MM.1S (cell line): Measurements from ENCODE around the gene IL1B.

Experiments used
- DNase-seq: peaks from one replicate; pipeline ENCODE4 v3.0.0-alpha.2; 2015
- H2AFZ ChIP-seq: fragments of 300-600 bp; sonication (generic); 2 replicates; pipeline ENCODE4 v1.6.0; 2016; ENCODE audit warnings: antibody characterized with exemption, low read length
- H3F3A ChIP-seq: fragments of 300-600 bp; sonication (generic); 2 replicates; pipeline ENCODE4 v1.6.1; 2016; ENCODE audit warnings: mild to moderate bottlenecking, antibody characterized with exemption, low read length, moderate library complexity, mixed read lengths; ENCODE audit not compliant: insufficient read depth
- H3K27ac ChIP-seq: fragments of 300-600 bp; sonication (generic); 2 replicates; pipeline ENCODE4 v1.5.1; 2016; ENCODE audit warnings: mild to moderate bottlenecking, low read length
- H3K27me3 ChIP-seq: fragments of 300-600 bp; sonication (generic); replicated peaks from 2 replicates; pipeline ENCODE4 v1.6.0; 2016; ENCODE audit warnings: low read length; ENCODE audit not compliant: insufficient read depth
- H3K36me3 ChIP-seq: fragments of 300-600 bp; sonication (generic); replicated peaks from 2 replicates; pipeline ENCODE4 v1.6.1; 2016; ENCODE audit warnings: mild to moderate bottlenecking, low read length, mixed read lengths; ENCODE audit not compliant: insufficient read depth
- H3K4me1 ChIP-seq: fragments of 300-600 bp; sonication (generic); 2 replicates; pipeline ENCODE4 v1.6.1; 2016; ENCODE audit warnings: low read length, mixed read lengths
- H3K4me2 ChIP-seq: fragments of 300-600 bp; sonication (generic); 2 replicates; pipeline ENCODE4 v1.6.0; 2016; ENCODE audit warnings: low read depth, low read length
- H3K4me3 ChIP-seq: fragments of 300-600 bp; sonication (generic); 2 replicates; pipeline ENCODE4 v1.5.1; 2016; ENCODE audit warnings: low read length, mixed read lengths
- H3K79me2 ChIP-seq: fragments of 300-600 bp; sonication (generic); 2 replicates; pipeline ENCODE4 v1.6.1; 2016; ENCODE audit warnings: mixed run types, low read length, mixed read lengths
- H3K9ac ChIP-seq: fragments of 300-600 bp; sonication (generic); 2 replicates; pipeline ENCODE4 v1.6.1; 2016; ENCODE audit warnings: low read length, mixed read lengths
- H3K9me2 ChIP-seq: fragments of 300-600 bp; sonication (generic); replicated peaks from 2 replicates; pipeline ENCODE4 v1.6.1; 2016; ENCODE audit warnings: mild to moderate bottlenecking, low read length, mixed read lengths; ENCODE audit not compliant: insufficient read depth
- H3K9me3 ChIP-seq: fragments of 300-600 bp; sonication (generic); replicated peaks from 2 replicates; pipeline ENCODE4 v1.6.1; 2016; ENCODE audit warnings: mild to moderate bottlenecking, low read length, mixed read lengths; ENCODE audit not compliant: insufficient read depth
- H4K20me1 ChIP-seq: fragments of 300-600 bp; sonication (generic); 2 replicates; pipeline ENCODE4 v1.6.1; 2016; ENCODE audit warnings: mild to moderate bottlenecking, low read length, moderate library complexity, mixed read lengths; ENCODE audit not compliant: insufficient read depth
- EZH2 ChIP-seq: fragments of 300-600 bp; sonication (generic); optimal IDR thresholded peaks from 2 replicates; pipeline ENCODE3; 2017; ENCODE audit warnings: low read depth, mild to moderate bottlenecking, antibody characterized with exemption, low read length, mixed read lengths
- EZH2phosphoT487 ChIP-seq: fragments of 300-600 bp; sonication (generic); IDR thresholded peaks from 2 replicates; pipeline ENCODE4 v1.6.1; 2018; ENCODE audit warnings: antibody characterized with exemption, low read length
- TF ChIP-seq, protein P1 (sequence below): fragments of 300-600 bp; sonication (generic); IDR thresholded peaks from 2 replicates; pipeline ENCODE4 v1.5.1; 2016; ENCODE audit warnings: antibody characterized with exemption, low read length, mixed read lengths

The IL1B gene

GRCh38 chr2:112827009-112827408 lies 9.6 kb downstream of the IL1B start:
- no peaks in the 10 kb centered on the region for H3K79me2 ChIP-seq
- TF ChIP-seq EZH2phosphoT487 (no peak), EZH2 (no peak)
- TF ChIP-seq, protein P1, sequence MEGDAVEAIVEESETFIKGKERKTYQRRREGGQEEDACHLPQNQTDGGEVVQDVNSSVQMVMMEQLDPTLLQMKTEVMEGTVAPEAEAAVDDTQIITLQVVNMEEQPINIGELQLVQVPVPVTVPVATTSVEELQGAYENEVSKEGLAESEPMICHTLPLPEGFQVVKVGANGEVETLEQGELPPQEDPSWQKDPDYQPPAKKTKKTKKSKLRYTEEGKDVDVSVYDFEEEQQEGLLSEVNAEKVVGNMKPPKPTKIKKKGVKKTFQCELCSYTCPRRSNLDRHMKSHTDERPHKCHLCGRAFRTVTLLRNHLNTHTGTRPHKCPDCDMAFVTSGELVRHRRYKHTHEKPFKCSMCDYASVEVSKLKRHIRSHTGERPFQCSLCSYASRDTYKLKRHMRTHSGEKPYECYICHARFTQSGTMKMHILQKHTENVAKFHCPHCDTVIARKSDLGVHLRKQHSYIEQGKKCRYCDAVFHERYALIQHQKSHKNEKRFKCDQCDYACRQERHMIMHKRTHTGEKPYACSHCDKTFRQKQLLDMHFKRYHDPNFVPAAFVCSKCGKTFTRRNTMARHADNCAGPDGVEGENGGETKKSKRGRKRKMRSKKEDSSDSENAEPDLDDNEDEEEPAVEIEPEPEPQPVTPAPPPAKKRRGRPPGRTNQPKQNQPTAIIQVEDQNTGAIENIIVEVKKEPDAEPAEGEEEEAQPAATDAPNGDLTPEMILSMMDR: no peak
- no peak for DNase-seq
- no peak overlapping the region for H3K27ac ChIP-seq
- no peaks in the 10 kb centered on the region for H3K4me1 ChIP-seq
- H3F3A ChIP-seq: no peaks in the 10 kb centered on the region
- no peaks in the 10 kb centered on the region for H3K9me3 ChIP-seq
- H3K4me2 ChIP-seq: no peak overlapping the region
- H2AFZ ChIP-seq: no peak overlapping the region
- H3K4me3 ChIP-seq: no peak overlapping the region
- H3K9me2 ChIP-seq: no peaks in the 10 kb centered on the region
- H3K36me3 ChIP-seq: no peaks in the 10 kb centered on the region
- H3K9ac ChIP-seq: no peak overlapping the region
- no peaks in the 10 kb centered on the region for H4K20me1 ChIP-seq
- H3K27me3 ChIP-seq: no peaks in the 10 kb centered on the region

DNA sequence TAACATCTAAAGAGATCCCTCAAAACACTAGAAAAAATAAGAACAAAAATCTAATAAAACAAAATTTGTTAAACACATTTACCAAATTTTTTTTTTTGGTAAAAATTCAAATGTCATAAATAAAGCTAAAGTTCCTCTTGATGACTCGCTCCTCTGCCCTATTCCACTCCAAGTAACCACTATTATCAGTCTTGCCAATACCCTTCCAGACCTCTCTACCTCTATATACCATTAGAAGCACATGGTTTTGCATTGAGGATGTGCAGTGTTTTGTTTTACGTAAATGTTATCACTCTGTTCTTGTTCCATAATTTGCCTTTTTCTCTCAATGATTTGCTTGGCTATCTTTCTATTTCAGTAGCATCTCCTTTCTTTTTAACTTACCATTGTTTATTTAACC lies 10.9 kb downstream of the IL1B start:
- H3K4me3 ChIP-seq: no peak overlapping the region
- no peak overlapping the region for H2AFZ ChIP-seq
- H3K27ac ChIP-seq: no peak overlapping the region
- H3K79me2 ChIP-seq: no peaks in the 10 kb centered on the region
- no peaks in the 10 kb centered on the region for H4K20me1 ChIP-seq
- H3K9me2 ChIP-seq: no peaks in the 10 kb centered on the region
- H3K36me3 ChIP-seq: no peaks in the 10 kb centered on the region
- no peaks in the 10 kb centered on the region for H3K4me1 ChIP-seq
- TF ChIP-seq EZH2phosphoT487 (no peak), EZH2 (no peak)
- TF ChIP-seq, protein P1: no peak
- no peaks in the 10 kb centered on the region for H3K9me3 ChIP-seq
- no peak overlapping the region for H3K4me2 ChIP-seq
- no peak for DNase-seq
- no peaks in the 10 kb centered on the region for H3F3A ChIP-seq
- H3K9ac ChIP-seq: no peak overlapping the region
- no peaks in the 10 kb centered on the region for H3K27me3 ChIP-seq

- Histone ChIP-seq H3K9me3 (no peaks in the 10 kb centered on the region), H3K4me3 (no peak overlapping the region), H3K27me3 (no peaks in the 10 kb centered on the region), H3K4me2 (no peak overlapping the region), H3K9ac (no peak overlapping the region), H3F3A (no peaks in the 10 kb centered on the region), H3K9me2 (no peaks in the 10 kb centered on the region), H2AFZ (no peak overlapping the region), H3K36me3 (no peaks in the 10 kb centered on the region), H4K20me1 (no peaks in the 10 kb centered on the region), H3K79me2 (no peaks in the 10 kb centered on the region), H3K27ac (no peak overlapping the region), H3K4me1 (no peaks in the 10 kb centered on the region)
- no peak for TF ChIP-seq EZH2phosphoT487
- TF ChIP-seq, protein P1: no peak
- TF ChIP-seq EZH2: no peak
- no peak for DNase-seq
Measured at GRCh38 chr2:112824694-112825085, 11.9 kb downstream of the IL1B start.
